ENCODE data around the gene ABL2.

GRCh38 chr1:179205284-179205683 is 24.2 kb downstream of the ABL2 start:
- TF ChIP-seq CTCF (conservative IDR thresholded peaks at IDR 0.05; ENCODE audit: low read depth, low read length) (no peak), EZH2 (IDR thresholded peaks at IDR 0.05; ENCODE audit: borderline replicate concordance, low read depth, low read length, poor library complexity, severe bottlenecking) (no peak)

Data from A673 (cell line).